CD4-positive, alpha-beta memory T cell (primary cell): Measurements from ENCODE around the gene PLEKHJ1. TPM values are rescaled to one million over a fixed set of nuclear protein-coding genes. Genes with fewer than 3 reads are reported as not detected.

Source experiments
- CTCF ChIA-PET: fragments of 350-600 bp; sonication (Branson Sonifier 250); formaldehyde crosslinking; loops from one replicate; lab custom pipeline; 2021; ENCODE audit warnings: inconsistent platforms; ENCODE audit not compliant: partially characterized antibody; lab: Charles Lee
- POLR2A ChIA-PET: fragments of 350-600 bp; sonication (Branson Sonifier 250); formaldehyde crosslinking; loops from one replicate; lab custom pipeline; 2021; ENCODE audit not compliant: partially characterized antibody; lab: Charles Lee
- DNase-seq, 5 donors: peaks; one replicate each; pipeline versions ENCODE4 v3.0.0 to v3.0.0-alpha.2; 2020 to 2022; ENCODE audit warnings: mixed read lengths in 1 of 5
- H3K27ac ChIP-seq: one replicate; pipeline ENCODE4 v1.7.0; 2013; ENCODE audit warnings: low read depth, low read length
- H3K27me3 ChIP-seq: 2 replicates; pipeline ENCODE4 v1.7.0; 2013; ENCODE audit warnings: mild to moderate bottlenecking, low read length, moderate library complexity; ENCODE audit not compliant: insufficient read depth
- H3K36me3 ChIP-seq: 2 replicates; pipeline ENCODE4 v1.7.0; 2013; ENCODE audit warnings: mild to moderate bottlenecking, low read length, moderate library complexity; ENCODE audit not compliant: insufficient read depth
- H3K4me1 ChIP-seq: 2 replicates; pipeline ENCODE4 v1.7.0; 2013; ENCODE audit warnings: mild to moderate bottlenecking, low read length, moderate library complexity; ENCODE audit not compliant: insufficient read depth
- H3K4me3 ChIP-seq, 2 donors: one replicate each; pipeline ENCODE4 v1.7.0; 2013; ENCODE audit warnings: low read length in 2 of 2, mild to moderate bottlenecking in 1 of 2
- H3K9me3 ChIP-seq, 2 donors: one replicate each; pipeline ENCODE4 v1.7.0; 2013; ENCODE audit warnings: low read length in 2 of 2, control low read depth in 1 of 2; ENCODE audit not compliant: control insufficient read depth in 1 of 2
- H3K27ac Mint-ChIP-seq, 7 donors: one replicate each; pipeline ENCODE4 v1.8.0; 2020 to 2021; ENCODE audit warnings: mixed read lengths in 7 of 7, mild to moderate bottlenecking in 6 of 7, inconsistent platforms in 3 of 7, moderate library complexity in 3 of 7
- H3K27me3 Mint-ChIP-seq, 2 donors: one replicate each; pipeline ENCODE4 v1.8.0; 2020 to 2021; ENCODE audit warnings: mixed read lengths in 2 of 2
- H3K36me3 Mint-ChIP-seq, 2 donors: one replicate each; pipeline ENCODE4 v1.8.0; 2020 to 2021; ENCODE audit warnings: mixed read lengths in 2 of 2, inconsistent platforms in 1 of 2, mild to moderate bottlenecking in 1 of 2
- H3K4me1 Mint-ChIP-seq, 4 donors: one replicate each; pipeline ENCODE4 v1.8.0; 2020 to 2021; ENCODE audit warnings: mixed read lengths in 4 of 4, mild to moderate bottlenecking in 1 of 4
- H3K4me3 Mint-ChIP-seq, 8 donors: one replicate each; pipeline ENCODE4 v1.8.0; 2020 to 2021; ENCODE audit warnings: mixed read lengths in 8 of 8, mild to moderate bottlenecking in 7 of 8, moderate library complexity in 6 of 8, inconsistent platforms in 3 of 8
- H3K9me3 Mint-ChIP-seq, 8 donors: one replicate each; pipeline ENCODE4 v1.8.0; 2020 to 2021; ENCODE audit warnings: mixed read lengths in 8 of 8, mild to moderate bottlenecking in 5 of 8, inconsistent platforms in 3 of 8, moderate library complexity in 1 of 8
- intact Hi-C: fragments of 100-400 bp; cut with micrococcal nuclease; formaldehyde crosslinking; loops from one replicate; pipeline ENCODE4 v1.15.1; 2023
- polyA plus RNA-seq, 2 donors: library from polyadenylated mRNA; unstranded; fragments of 300-500 nt; fragmentation: Illumina TruSeq; gene quantifications; one replicate each; pipeline ENCODE4 v1.2.3, GENCODE V29; 2021
- total RNA-seq, 2 experiments: library from RNA; stranded (reverse); gene quantifications; one replicate each; pipeline ENCODE4 v1.2.3, GENCODE V29; 2021

Gene PLEKHJ1
- total and polyA plus RNA-seq, 4 experiments from 2014 or later = 64.9 to 119 (median 85.2) TPM

- Histone ChIP-seq H3K27me3 (peaks cover 4% of the 10 kb centered on the region), H3K4me1 (peaks cover 32% of the 10 kb centered on the region), H3K4me3 (no peak overlapping the region), H3K9me3 (no peaks in the 10 kb centered on the region), H3K27ac (no peak overlapping the region), H3K36me3 (peaks cover 56% of the 10 kb centered on the region)
- no peak overlapping the region for H3K4me3 Mint-ChIP-seq
- peaks cover 7 to 19% (median 8%) of the 10 kb centered on the region in 4 donors for H3K4me1 Mint-ChIP-seq
- no peak overlapping the region for H3K27ac Mint-ChIP-seq
- H3K9me3 Mint-ChIP-seq = no peaks in the 10 kb centered on the region
- peaks cover 21 to 27% of the 10 kb centered on the region in 2 donors for H3K36me3 Mint-ChIP-seq
- CTCF ChIA-PET = no interaction called here
- POLR2A ChIA-PET = interaction anchor here (1.1 kb wide), 1 partner anchor 81 kb away, joined by 3 read pairs; the partner anchor contains the start of gene LSM7
- no peaks in the 10 kb centered on the region for H3K27me3 Mint-ChIP-seq
- intact Hi-C loops = no loop called here
- DNase-seq = no peak
Observed at GRCh38 chr19:2246801-2247361, 10.8 kb upstream of the PLEKHJ1 start.

DNA sequence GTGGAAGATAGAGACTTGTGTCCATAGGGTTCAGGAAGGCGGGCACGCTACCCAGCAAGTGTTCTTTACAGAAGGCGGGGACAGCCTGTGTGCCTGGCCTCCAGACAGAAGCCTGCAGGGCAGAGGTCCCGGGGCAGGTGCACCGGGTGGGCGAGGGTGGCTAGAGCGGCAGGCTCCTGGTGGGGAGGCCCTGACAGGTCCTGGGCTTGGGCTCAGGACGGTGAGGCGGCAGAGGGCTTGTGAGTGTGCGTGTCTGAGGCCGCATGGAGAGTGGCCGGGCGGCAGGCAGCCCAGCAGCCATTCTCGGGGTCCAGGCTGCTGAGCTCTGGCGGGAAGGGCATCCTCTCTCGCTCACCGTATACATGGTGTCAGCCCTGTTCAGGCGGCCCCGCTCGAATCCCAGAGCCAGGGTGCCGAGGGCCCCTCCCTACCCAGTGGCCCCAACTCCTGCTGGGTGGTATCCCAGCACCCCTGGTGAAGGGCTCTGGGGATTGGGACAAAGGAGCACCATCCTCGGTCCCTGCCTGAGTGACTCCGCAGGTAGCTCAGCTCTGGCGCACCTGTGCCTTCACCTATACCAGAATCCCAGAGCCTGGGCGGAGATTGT lies 10.0 kb upstream of the PLEKHJ1 start:
- intact Hi-C loops = no loop called here
- ChIA-PET POLR2A (interaction anchor here (1.1 kb wide), 1 partner anchor 82 kb away, joined by 3 read pairs; the partner anchor contains the start of gene LSM7), CTCF (no interaction called here)
- no peak for DNase-seq
- no peak overlapping the region for H3K4me3 ChIP-seq
- Mint-ChIP-seq H3K4me1 (peaks cover 11 to 27% (median 14%) of the 10 kb centered on the region in 4 donors), H3K9me3 (no peaks in the 10 kb centered on the region), H3K36me3 (peaks cover 21 to 33% of the 10 kb centered on the region in 2 donors), H3K27me3 (no peaks in the 10 kb centered on the region), H3K4me3 (no peak overlapping the region), H3K27ac (no peak overlapping the region)
- peaks cover 56% of the 10 kb centered on the region for H3K36me3 ChIP-seq
- H3K27me3 ChIP-seq = peaks cover 4% of the 10 kb centered on the region
- H3K27ac ChIP-seq = no peak overlapping the region
- peaks cover 35% of the 10 kb centered on the region for H3K4me1 ChIP-seq
- no peaks in the 10 kb centered on the region for H3K9me3 ChIP-seq

DNA sequence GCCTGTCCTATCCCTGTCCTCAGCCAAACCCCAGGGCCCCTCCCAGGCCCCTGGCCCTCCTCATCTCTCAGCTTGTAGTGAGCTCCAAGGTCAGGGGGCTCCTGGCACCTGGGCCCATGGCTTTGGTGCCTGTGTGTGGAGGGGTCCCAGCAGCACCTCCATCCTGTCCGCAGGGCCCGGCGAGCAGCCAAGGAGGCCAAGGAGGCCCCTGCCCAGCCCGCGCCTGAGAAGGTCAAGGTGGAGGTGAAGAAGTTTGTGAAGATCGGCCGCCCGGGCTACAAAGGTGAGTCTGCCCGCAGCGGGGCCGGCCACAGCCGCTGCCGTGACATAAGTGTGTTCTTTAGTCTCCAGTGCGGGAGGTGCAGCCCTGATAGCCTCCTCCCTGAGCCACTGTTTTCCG lies 9.1 kb upstream of the PLEKHJ1 start:
- POLR2A ChIA-PET = interaction anchor here (1.1 to 2.8 kb wide), 2 partner anchors 25 to 26 kb away, joined by 4 to 9 read pairs; no protein-coding TSS in a partner anchor
- H3K27ac ChIP-seq = no peak overlapping the region
- Mint-ChIP-seq H3K9me3 (no peaks in the 10 kb centered on the region), H3K27me3 (no peaks in the 10 kb centered on the region), H3K4me3 (no peak overlapping the region), H3K36me3 (peaks cover 21 to 36% of the 10 kb centered on the region in 2 donors), H3K27ac (no peak overlapping the region), H3K4me1 (peaks cover 19 to 36% (median 23%) of the 10 kb centered on the region in 4 donors)
- H3K27me3 ChIP-seq = peaks cover 4% of the 10 kb centered on the region
- peaks cover 35% of the 10 kb centered on the region for H3K4me1 ChIP-seq
- intact Hi-C loops = no loop called here
- H3K4me3 ChIP-seq = no peak overlapping the region
- CTCF ChIA-PET = no interaction called here
- no peaks in the 10 kb centered on the region for H3K9me3 ChIP-seq
- peaks cover 56% of the 10 kb centered on the region for H3K36me3 ChIP-seq
- no peak for DNase-seq

- H3K36me3 Mint-ChIP-seq = peaks cover 21 to 41% of the 10 kb centered on the region in 2 donors
- H3K4me3 Mint-ChIP-seq = no peak overlapping the region
- H3K4me1 Mint-ChIP-seq = peaks cover 23 to 43% (median 29%) of the 10 kb centered on the region in 4 donors
- Histone ChIP-seq H3K27me3 (no peaks in the 10 kb centered on the region), H3K9me3 (no peaks in the 10 kb centered on the region), H3K36me3 (peaks cover 56% of the 10 kb centered on the region), H3K4me1 (peaks cover 42% of the 10 kb centered on the region), H3K27ac (no peak overlapping the region), H3K4me3 (no peak overlapping the region)
- ChIA-PET POLR2A (interaction anchor here (1.1 to 2.8 kb wide), 2 partner anchors 26 to 27 kb away, joined by 4 to 9 read pairs; no protein-coding TSS in a partner anchor), CTCF (no interaction called here)
- intact Hi-C loops = no loop called here
- peak overlapping the region in 1 of 7 donors; percentile 18 for H3K27ac Mint-ChIP-seq
- H3K9me3 Mint-ChIP-seq = no peaks in the 10 kb centered on the region
- DNase-seq = no peak
- no peaks in the 10 kb centered on the region for H3K27me3 Mint-ChIP-seq
Observed at GRCh38 chr19:2244486-2244885, 8.4 kb upstream of the PLEKHJ1 start.

DNA sequence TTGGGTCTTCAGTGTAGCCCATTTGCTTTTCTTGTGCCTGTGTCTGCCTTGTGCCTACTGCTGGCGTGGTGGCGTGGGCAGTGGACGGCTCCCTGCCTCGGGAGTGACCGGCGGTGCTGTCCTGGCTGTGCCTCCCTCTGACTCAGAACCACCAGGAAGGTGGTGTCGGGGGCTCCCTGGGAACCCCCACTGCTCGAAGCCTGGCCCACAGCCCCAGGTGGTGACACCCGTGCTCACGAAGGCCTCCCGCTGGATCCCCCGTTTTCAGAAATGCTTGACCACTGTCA lies 7.9 kb upstream of the PLEKHJ1 start:
- Mint-ChIP-seq H3K36me3 (peaks cover 21 to 45% of the 10 kb centered on the region in 2 donors), H3K4me1 (peaks cover 25 to 48% (median 32%) of the 10 kb centered on the region in 4 donors), H3K27ac (peak overlapping the region in 2 of 7 donors; percentile 24 to 47), H3K4me3 (peak overlapping the region in 1 of 8 donors; percentile 57), H3K27me3 (no peaks in the 10 kb centered on the region), H3K9me3 (no peaks in the 10 kb centered on the region)
- intact Hi-C loops = no loop called here
- ChIA-PET CTCF (no interaction called here), POLR2A (interaction anchor here (2.8 to 10.5 kb wide), 2 partner anchors 12 to 26 kb away, joined by 9 to 325 read pairs; partner anchors contain the start of genes AMH and JSRP1)
- Histone ChIP-seq H3K4me3 (no peak overlapping the region), H3K4me1 (peaks cover 46% of the 10 kb centered on the region), H3K36me3 (peaks cover 56% of the 10 kb centered on the region), H3K9me3 (no peaks in the 10 kb centered on the region), H3K27ac (no peak overlapping the region), H3K27me3 (no peaks in the 10 kb centered on the region)
- DNase-seq = no peak

GRCh38 chr19:2243274-2244124 lies 7.4 kb upstream of the PLEKHJ1 start:
- Histone ChIP-seq H3K36me3 (peaks cover 53% of the 10 kb centered on the region), H3K4me1 (peaks cover 52% of the 10 kb centered on the region), H3K27ac (no peak overlapping the region), H3K27me3 (no peaks in the 10 kb centered on the region), H3K9me3 (no peaks in the 10 kb centered on the region), H3K4me3 (no peak overlapping the region)
- peak overlapping the region in 1 of 7 donors; percentile 52 for H3K27ac Mint-ChIP-seq
- peak overlapping the region in 2 of 8 donors; percentile 10 to 51 for H3K4me3 Mint-ChIP-seq
- no peaks in the 10 kb centered on the region for H3K9me3 Mint-ChIP-seq
- peaks cover 23 to 43% of the 10 kb centered on the region in 2 donors for H3K36me3 Mint-ChIP-seq
- no peaks in the 10 kb centered on the region for H3K27me3 Mint-ChIP-seq
- ChIA-PET POLR2A (interaction anchor here (1.4 to 10.5 kb wide), 3 partner anchors 12 to 30 kb away, joined by 5 to 325 read pairs (median 9); partner anchors contain the start of genes AMH and JSRP1), CTCF (no interaction called here)
- H3K4me1 Mint-ChIP-seq = peaks cover 27 to 53% (median 38%) of the 10 kb centered on the region in 4 donors
- no peak for DNase-seq
- intact Hi-C loops = no loop called here
